Peyer's patch (tissue), 4 donors: ENCODE results near the gene PDZD7.

Source experiments
- POLR2A ChIP-seq, 2 donors: fragments of 450-650 bp; IDR thresholded peaks; one replicate each; pipeline ENCODE4 v1.5.1; 2017; ENCODE audit warnings: antibody characterized with exemption in 2 of 2, mild to moderate bottlenecking in 2 of 2, moderate library complexity in 2 of 2
- TF ChIP-seq, protein P1 (sequence below), 6 experiments: fragments of 450-650 bp in 4 of 6; fragments of 200-600 bp in 2 of 6; sonication (generic) in 1 of 6; IDR thresholded peaks; one replicate each; pipeline ENCODE4 v1.5.1; 2017 to 2019; ENCODE audit warnings: antibody characterized with exemption in 6 of 6, mild to moderate bottlenecking in 3 of 6, moderate library complexity in 1 of 6

DNA sequence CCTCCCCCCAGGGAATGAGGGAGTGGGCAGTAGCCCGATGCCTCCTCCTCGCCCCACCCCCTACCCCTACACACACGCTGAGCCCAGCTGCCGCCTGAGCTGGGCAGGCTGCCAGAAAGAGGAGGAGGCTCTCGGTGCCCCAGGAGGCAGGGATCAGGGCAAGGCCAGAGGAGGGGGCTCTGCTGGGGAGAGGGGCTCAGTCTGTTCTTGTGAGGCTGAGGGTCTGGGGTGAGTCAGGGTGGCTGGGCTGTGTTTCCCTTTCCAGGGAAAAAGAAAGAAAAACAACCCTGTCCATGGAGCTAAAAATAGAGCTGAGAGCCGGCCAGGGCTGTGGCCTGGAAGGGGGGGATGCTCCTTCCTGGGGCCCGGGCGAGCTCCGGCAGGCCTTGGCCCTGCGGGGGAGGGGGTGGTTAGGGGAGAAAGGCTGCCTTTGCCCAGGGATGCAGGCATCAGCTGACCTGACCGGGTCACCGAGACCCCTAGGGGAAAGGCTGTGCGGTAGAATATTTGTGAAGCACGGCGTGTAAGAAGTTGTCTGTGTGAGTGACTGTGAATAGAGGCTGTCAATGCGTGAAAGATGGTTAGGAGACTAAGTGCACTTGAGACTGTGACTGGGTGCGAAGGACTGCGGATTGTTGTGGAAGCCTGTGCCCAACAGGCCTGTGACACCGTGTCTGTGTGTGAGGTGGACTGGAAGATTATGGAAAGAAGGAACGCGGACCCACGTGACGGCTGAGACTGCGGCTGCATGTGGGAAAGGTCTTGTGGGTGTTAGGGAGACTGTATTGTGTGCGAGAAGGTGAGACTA is 32.5 kb downstream of the PDZD7 start:
- no peak for TF ChIP-seq POLR2A (IDR thresholded peaks at IDR 0.05)
- TF ChIP-seq, protein P1, sequence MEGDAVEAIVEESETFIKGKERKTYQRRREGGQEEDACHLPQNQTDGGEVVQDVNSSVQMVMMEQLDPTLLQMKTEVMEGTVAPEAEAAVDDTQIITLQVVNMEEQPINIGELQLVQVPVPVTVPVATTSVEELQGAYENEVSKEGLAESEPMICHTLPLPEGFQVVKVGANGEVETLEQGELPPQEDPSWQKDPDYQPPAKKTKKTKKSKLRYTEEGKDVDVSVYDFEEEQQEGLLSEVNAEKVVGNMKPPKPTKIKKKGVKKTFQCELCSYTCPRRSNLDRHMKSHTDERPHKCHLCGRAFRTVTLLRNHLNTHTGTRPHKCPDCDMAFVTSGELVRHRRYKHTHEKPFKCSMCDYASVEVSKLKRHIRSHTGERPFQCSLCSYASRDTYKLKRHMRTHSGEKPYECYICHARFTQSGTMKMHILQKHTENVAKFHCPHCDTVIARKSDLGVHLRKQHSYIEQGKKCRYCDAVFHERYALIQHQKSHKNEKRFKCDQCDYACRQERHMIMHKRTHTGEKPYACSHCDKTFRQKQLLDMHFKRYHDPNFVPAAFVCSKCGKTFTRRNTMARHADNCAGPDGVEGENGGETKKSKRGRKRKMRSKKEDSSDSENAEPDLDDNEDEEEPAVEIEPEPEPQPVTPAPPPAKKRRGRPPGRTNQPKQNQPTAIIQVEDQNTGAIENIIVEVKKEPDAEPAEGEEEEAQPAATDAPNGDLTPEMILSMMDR (IDR thresholded peaks at IDR 0.05): no peak
